ENCODE measurements around the gene EIF2S3B. TPM values are rescaled to one million over a fixed set of nuclear protein-coding genes. Genes with fewer than 3 reads are reported as not detected.

EIF2S3B gene
- total RNA-seq, 4 donors from 2014 or later = 0.40 to 0.87 (median 0.81) TPM

GRCh38 chr12:10491766-10492165, 13.9 kb upstream of the EIF2S3B start:
- no peaks in the 10 kb centered on the region for H3K36me3 ChIP-seq
- no peak overlapping the region for H3K27ac ChIP-seq
- H3K4me3 ChIP-seq = no peak overlapping the region
- H3K27me3 ChIP-seq = no peaks in the 10 kb centered on the region
- H3K4me1 ChIP-seq = no peaks in the 10 kb centered on the region
- whole genome bisulfite sequencing, 2 donors (ENCODE audit: low coverage in 1 of 2) = 55 to 77% methylated on average over 4 of the region's 4 CpGs
- H3K9me3 ChIP-seq = no peaks in the 10 kb centered on the region
- no peak for TF ChIP-seq POLR2AphosphoS5 (IDR thresholded peaks at IDR 0.05)
- TF ChIP-seq CTCF (IDR thresholded peaks at IDR 0.05) = no peak
- no peak for TF ChIP-seq POLR2A (IDR thresholded peaks at IDR 0.05)
- TF ChIP-seq EP300 (IDR thresholded peaks at IDR 0.05) = no peak
- no peak for ATAC-seq

GRCh38 chr12:10497602-10498001, 8.1 kb upstream of the EIF2S3B start:
- Histone ChIP-seq H3K27me3 (no peaks in the 10 kb centered on the region), H3K9me3 (no peaks in the 10 kb centered on the region), H3K4me3 (no peak overlapping the region), H3K36me3 (no peaks in the 10 kb centered on the region), H3K4me1 (no peaks in the 10 kb centered on the region), H3K27ac (no peak overlapping the region)
- no peak for ATAC-seq
- TF ChIP-seq CTCF (IDR thresholded peaks at IDR 0.05) (no peak), POLR2AphosphoS5 (IDR thresholded peaks at IDR 0.05) (no peak), EP300 (IDR thresholded peaks at IDR 0.05) (no peak), POLR2A (IDR thresholded peaks at IDR 0.05) (no peak)
- 47% methylated on average over 2 of the region's 2 CpGs; no CpG with 5 or more reads in 1 of the 2 donors for WGBS, 2 donors (ENCODE audit: low coverage in 1 of 2)

DNA sequence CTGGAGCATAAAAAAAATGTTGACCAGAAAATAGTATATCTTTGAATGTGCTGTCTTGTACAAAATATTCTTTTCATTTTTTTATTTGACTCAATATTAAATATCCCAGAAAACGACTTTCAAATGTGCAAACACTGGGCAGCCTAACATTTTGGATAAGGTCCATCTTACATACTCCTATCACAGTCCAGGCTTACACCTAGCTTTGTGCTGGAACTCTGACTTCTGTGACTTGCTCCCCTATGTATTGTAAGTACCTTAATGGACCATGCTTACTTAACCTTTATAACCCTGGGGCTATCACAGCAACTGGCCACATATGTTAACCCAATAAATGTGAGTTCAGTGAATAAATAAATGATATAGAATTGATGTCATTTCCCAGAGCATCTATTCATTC, 7.6 kb upstream of the EIF2S3B start:
- no peaks in the 10 kb centered on the region for H3K36me3 ChIP-seq
- H3K4me3 ChIP-seq = no peak overlapping the region
- TF ChIP-seq EP300 (IDR thresholded peaks at IDR 0.05) = no peak
- no peak for TF ChIP-seq CTCF (IDR thresholded peaks at IDR 0.05)
- no peak for TF ChIP-seq POLR2AphosphoS5 (IDR thresholded peaks at IDR 0.05)
- TF ChIP-seq POLR2A (IDR thresholded peaks at IDR 0.05) = no peak
- WGBS, 2 donors (ENCODE audit: low coverage in 1 of 2) = 19 to 36% methylated on average over 1 of the region's 1 CpG
- no peaks in the 10 kb centered on the region for H3K9me3 ChIP-seq
- H3K27ac ChIP-seq = no peak overlapping the region
- no peaks in the 10 kb centered on the region for H3K4me1 ChIP-seq
- ATAC-seq = no peak
- no peaks in the 10 kb centered on the region for H3K27me3 ChIP-seq

DNA sequence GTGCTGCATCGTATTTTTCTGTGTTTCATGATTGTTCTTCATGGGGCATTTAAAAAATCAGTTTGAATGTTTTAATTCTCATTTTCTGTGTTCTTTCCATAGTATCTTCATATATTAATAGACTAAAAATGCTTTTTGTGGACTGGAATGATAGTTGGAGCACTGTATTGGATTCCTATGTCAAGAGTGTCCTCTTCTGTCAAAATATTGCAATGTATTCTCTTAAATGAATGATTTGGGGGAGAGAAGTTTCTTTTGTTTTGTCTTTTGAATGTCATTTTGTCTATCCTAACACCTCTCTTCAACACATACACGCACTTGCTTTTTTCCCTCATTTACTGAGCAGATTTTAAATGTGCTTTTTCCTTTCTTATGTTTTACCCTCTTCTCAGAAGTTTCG, 4.7 kb upstream of the EIF2S3B start:
- no peaks in the 10 kb centered on the region for H3K27me3 ChIP-seq
- no peak for ATAC-seq
- no peak overlapping the region for H3K27ac ChIP-seq
- H3K36me3 ChIP-seq = no peaks in the 10 kb centered on the region
- H3K9me3 ChIP-seq = peaks cover 0 to 3% (median 0%) of the 10 kb centered on the region in 3 donors
- no peaks in the 10 kb centered on the region for H3K4me1 ChIP-seq
- H3K4me3 ChIP-seq = no peak overlapping the region
- 38 to 40% methylated on average over 2 to 3 of the region's 3 CpGs for WGBS, 2 donors (ENCODE audit: low coverage in 1 of 2)
- TF ChIP-seq EP300 (IDR thresholded peaks at IDR 0.05) (no peak), POLR2A (IDR thresholded peaks at IDR 0.05) (no peak), POLR2AphosphoS5 (IDR thresholded peaks at IDR 0.05) (no peak), CTCF (IDR thresholded peaks at IDR 0.05) (no peak)

GRCh38 chr12:10503460-10503859, 2.2 kb upstream of the EIF2S3B start:
- WGBS, 2 donors (ENCODE audit: low coverage in 1 of 2) = 57 to 59% methylated on average over 1 of the region's 1 CpG
- H3K36me3 ChIP-seq = no peaks in the 10 kb centered on the region
- TF ChIP-seq CTCF (IDR thresholded peaks at IDR 0.05) (no peak), POLR2AphosphoS5 (IDR thresholded peaks at IDR 0.05) (no peak), POLR2A (IDR thresholded peaks at IDR 0.05) (no peak), EP300 (IDR thresholded peaks at IDR 0.05) (no peak)
- H3K27ac ChIP-seq = no peak overlapping the region
- no peaks in the 10 kb centered on the region for H3K27me3 ChIP-seq
- no peaks in the 10 kb centered on the region for H3K4me1 ChIP-seq
- ATAC-seq = no peak
- H3K4me3 ChIP-seq = no peak overlapping the region
- peaks cover 0 to 10% (median 0%) of the 10 kb centered on the region in 3 donors for H3K9me3 ChIP-seq

All from gastroesophageal sphincter (tissue), 4 donors.